Measurements from ENCODE around the gene ATG7. TPM values are rescaled to one million over a fixed set of nuclear protein-coding genes. Genes with fewer than 3 reads are reported as not detected.
A peak's percentile ranks its signal among the peaks of the same experiment; 100 is the strongest.

Gene ATG7
- total and polyA plus RNA-seq, 11 donors, result 4.4 to 45.1 (median 14.4) TPM

DNA sequence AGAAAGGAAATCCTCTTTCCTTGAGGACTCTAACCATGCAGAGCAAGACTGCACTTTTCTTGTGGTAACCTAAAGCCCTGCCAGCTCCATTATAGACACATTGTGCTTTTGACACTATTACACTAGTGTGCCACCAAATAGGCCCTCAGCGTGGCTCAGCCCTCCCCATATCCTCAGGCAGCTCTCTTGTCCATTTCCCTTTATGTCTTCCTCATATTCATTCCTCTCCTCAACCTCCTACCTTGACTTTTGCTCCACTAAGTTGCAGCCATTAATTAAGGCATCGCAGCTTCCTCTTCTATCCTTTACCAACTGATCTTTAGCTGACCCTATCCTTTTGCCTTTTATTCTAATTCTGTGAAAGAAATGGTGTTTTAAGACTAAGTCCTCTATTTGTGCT is 3.7 kb downstream of the ATG7 start:
- intact Hi-C loops (cut with DNase I), result no loop called here
- 42 to 86% (median 85%) methylated on average over 1 to 2 of the region's 2 CpGs for WGBS, 4 donors
- TF ChIP-seq, protein P1, sequence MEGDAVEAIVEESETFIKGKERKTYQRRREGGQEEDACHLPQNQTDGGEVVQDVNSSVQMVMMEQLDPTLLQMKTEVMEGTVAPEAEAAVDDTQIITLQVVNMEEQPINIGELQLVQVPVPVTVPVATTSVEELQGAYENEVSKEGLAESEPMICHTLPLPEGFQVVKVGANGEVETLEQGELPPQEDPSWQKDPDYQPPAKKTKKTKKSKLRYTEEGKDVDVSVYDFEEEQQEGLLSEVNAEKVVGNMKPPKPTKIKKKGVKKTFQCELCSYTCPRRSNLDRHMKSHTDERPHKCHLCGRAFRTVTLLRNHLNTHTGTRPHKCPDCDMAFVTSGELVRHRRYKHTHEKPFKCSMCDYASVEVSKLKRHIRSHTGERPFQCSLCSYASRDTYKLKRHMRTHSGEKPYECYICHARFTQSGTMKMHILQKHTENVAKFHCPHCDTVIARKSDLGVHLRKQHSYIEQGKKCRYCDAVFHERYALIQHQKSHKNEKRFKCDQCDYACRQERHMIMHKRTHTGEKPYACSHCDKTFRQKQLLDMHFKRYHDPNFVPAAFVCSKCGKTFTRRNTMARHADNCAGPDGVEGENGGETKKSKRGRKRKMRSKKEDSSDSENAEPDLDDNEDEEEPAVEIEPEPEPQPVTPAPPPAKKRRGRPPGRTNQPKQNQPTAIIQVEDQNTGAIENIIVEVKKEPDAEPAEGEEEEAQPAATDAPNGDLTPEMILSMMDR (IDR thresholded peaks at IDR 0.05), result no peak
- TF ChIP-seq POLR2A (IDR thresholded peaks at IDR 0.05), result no peak

DNA sequence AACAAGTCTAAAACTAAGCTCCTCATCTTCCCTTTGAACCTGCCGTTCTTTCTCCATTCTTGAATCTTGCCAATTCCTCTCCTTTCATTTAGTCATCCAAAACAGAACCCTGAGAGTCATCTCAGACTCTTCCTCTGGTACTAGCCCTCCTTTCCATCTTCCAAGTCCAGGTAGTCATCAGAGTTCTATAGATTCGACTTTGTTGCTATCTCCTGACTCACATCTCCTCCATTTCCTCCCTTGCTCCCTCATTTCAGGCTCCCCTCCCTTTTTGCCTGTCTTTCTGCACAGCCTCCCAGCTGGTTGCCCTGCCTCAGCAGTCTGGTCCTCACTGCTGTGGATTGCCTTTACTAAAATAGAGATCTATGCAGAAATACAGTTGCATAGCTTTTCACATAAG is 4.7 kb downstream of the ATG7 start:
- no peak for ATAC-seq
- no peak for DNase-seq
- no peak overlapping the region for H3K4me3 ChIP-seq
- TF ChIP-seq, protein P1 (IDR thresholded peaks at IDR 0.05), result no peak
- intact Hi-C loops (cut with DNase I), result no loop called here
- H3K4me1 ChIP-seq, result peaks cover 0 to 64% (median 12%) of the 10 kb centered on the region in 12 donors
- no peak overlapping the region for H3K27ac ChIP-seq
- 90 to 94% (median 92%) methylated on average over 2 of the region's 2 CpGs for WGBS, 4 donors
- H3K27me3 ChIP-seq, result no peaks in the 10 kb centered on the region
- peaks cover 0 to 7% (median 0%) of the 10 kb centered on the region in 12 donors for H3K9me3 ChIP-seq
- H3K36me3 ChIP-seq, result peaks cover 0 to 23% (median 10%) of the 10 kb centered on the region in 9 donors

More for the DNA sequence above, 3.7 kb downstream of the ATG7 start:
- ATAC-seq (no peak), DNase-seq (no peak)
- Histone ChIP-seq H3K27me3 (no peaks in the 10 kb centered on the region), H3K4me1 (peaks cover 0 to 60% (median 13%) of the 10 kb centered on the region in 12 donors), H3K27ac (peak overlapping the region in 1 of 12 donors; percentile 12), H3K4me3 (no peak overlapping the region), H3K9me3 (peaks cover 0 to 7% (median 0%) of the 10 kb centered on the region in 12 donors), H3K36me3 (peaks cover 0 to 18% (median 9%) of the 10 kb centered on the region in 9 donors)

DNA sequence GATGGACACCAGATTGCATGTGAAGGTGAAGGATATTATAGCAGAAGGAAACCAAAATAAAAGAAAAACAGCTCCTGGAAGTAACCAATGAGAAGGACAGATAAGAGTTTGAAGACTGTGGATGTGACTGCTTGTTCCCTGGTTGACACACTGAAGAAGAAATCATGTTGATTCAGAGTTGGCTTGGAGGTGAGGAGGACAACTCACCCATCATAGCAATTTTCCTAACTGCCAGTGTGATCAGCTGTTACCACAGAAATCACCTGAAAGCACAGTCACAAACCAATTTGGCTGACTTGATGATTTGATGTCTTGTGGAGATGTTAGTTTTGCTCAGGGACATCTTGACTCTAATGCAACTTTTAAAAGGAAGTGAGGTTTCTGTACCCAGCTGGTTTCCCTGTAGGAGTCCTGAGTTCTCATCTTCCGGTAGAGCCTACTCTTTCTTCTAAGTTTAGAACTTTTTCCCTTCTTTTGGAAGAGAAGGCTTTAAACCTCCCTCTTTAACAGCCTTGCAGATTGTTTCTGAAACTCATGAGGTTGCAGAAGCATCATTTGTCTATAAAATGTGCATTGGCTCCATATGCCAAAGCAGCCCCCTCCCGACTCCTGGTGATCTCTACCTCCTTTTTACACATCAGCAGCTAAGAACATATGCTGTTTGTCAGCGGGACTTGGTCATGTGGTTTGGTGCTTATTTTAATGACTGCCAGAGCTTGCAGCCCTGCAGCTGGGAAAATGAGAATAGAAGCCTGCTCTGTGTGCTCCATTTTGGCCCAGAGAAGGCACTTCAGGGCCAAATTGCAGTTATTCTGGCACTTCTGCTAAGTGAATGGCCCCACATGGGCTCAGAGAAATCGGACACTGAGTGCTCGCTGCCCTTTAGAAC is 10.3 kb downstream of the ATG7 start:
- Histone ChIP-seq H3K27ac (peak overlapping the region in 10 of 12 donors; percentile 20 to 86 (median 56)), H3K4me1 (peaks cover 5 to 61% (median 20%) of the 10 kb centered on the region in 12 donors), H3K36me3 (peaks cover 0 to 47% (median 16%) of the 10 kb centered on the region in 9 donors), H3K4me3 (no peak overlapping the region), H3K27me3 (no peaks in the 10 kb centered on the region), H3K9me3 (peaks cover 0 to 5% (median 0%) of the 10 kb centered on the region in 12 donors)
- WGBS, 4 donors, result 30 to 57% (median 53%) methylated on average over 5 of the region's 5 CpGs
- intact Hi-C loops (cut with DNase I), result no loop called here
- TF ChIP-seq POLR2A (IDR thresholded peaks at IDR 0.05), result no peak
- TF ChIP-seq, protein P1 (IDR thresholded peaks at IDR 0.05), result no peak
- peak in 4 of 5 donors; percentile 36 to 70 (median 54) for DNase-seq
- peak; percentile 84 to 93 (median 89) for ATAC-seq

DNA sequence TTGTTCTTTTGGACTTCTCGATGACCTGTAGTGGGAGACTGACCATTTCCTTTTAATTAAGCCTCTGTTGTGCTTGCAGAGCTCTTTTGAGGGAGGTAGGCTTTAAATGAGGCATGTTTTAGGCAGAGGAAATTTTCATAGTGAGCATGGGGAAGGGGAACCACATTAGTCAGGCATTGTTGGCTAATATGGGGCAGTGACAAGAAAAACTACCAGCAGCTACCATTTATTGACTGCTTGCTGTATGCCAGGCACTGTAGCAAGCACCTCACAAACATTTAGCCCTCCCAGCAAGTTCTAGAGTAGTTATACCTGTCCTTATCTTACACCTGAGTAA is 10.9 kb downstream of the ATG7 start:
- no peak for TF ChIP-seq POLR2A (IDR thresholded peaks at IDR 0.05)
- TF ChIP-seq, protein P1 (IDR thresholded peaks at IDR 0.05), result no peak
- DNase-seq, result no peak
- Histone ChIP-seq H3K36me3 (peaks cover 0 to 44% (median 16%) of the 10 kb centered on the region in 9 donors), H3K4me1 (peaks cover 10 to 65% (median 26%) of the 10 kb centered on the region in 12 donors), H3K27ac (peak overlapping the region in 10 of 12 donors; percentile 20 to 86 (median 56)), H3K9me3 (no peaks in the 10 kb centered on the region), H3K4me3 (no peak overlapping the region), H3K27me3 (no peaks in the 10 kb centered on the region)
- peak in 1 of 4 donors; percentile 10 for ATAC-seq
- intact Hi-C loops (cut with DNase I), result no loop called here
- WGBS, 4 donors, result 33 to 80% (median 65%) methylated on average over 1 of the region's 1 CpG

All from heart left ventricle (tissue), 16 donors.